Measurements from ENCODE around the gene PRKAG2. TPM values are rescaled to one million over a fixed set of nuclear protein-coding genes. Genes with fewer than 3 reads are reported as not detected.

Gene PRKAG2
- total and polyA plus RNA-seq, 2 of the 8 experiments (the other 6 are each of a cell fraction or from before 2014, with no cell fraction given) = 7.5 to 18.1 TPM

GRCh38 chr7:151817981-151818673 lies 58.8 kb downstream of the PRKAG2 start (continued):
- TF ChIP-seq CHD7 (IDR thresholded peaks at IDR 0.05; ENCODE audit: insufficient replicate concordance, low read length) = no peak

Measured in H1 (cell line).